PFSK-1 (cell line): ENCODE measurements around the gene FMN1.

Experiments used
- FOXP2 ChIP-seq: optimal IDR thresholded peaks from 2 replicates; pipeline ENCODE3; 2011; ENCODE audit warnings: borderline replicate concordance, control low read depth, inconsistent platforms; ENCODE audit not compliant: insufficient read depth; ENCODE audit errors: extremely low read length, extremely low read depth
- POLR2AphosphoS5 ChIP-seq: IDR thresholded peaks from 2 replicates; pipeline ENCODE4 v1.6.1; 2012; ENCODE audit warnings: low read depth, mild to moderate bottlenecking, control low read depth, low read length, moderate library complexity
- REST ChIP-seq, 2 experiments: IDR thresholded peaks; 2 replicates each; pipeline versions ENCODE4 v1.6.1 to v1.8.0; 2011 to 2012; ENCODE audit warnings: low read depth in 2 of 2, low read length in 2 of 2, control low read depth in 1 of 2, inconsistent platforms in 1 of 2, mild to moderate bottlenecking in 1 of 2, moderate library complexity in 1 of 2; ENCODE audit not compliant: insufficient read depth in 1 of 2
- SIN3A ChIP-seq: IDR thresholded peaks from 2 replicates; pipeline ENCODE4 v1.6.1; 2012; ENCODE audit warnings: mild to moderate bottlenecking, low read length, moderate library complexity, borderline replicate concordance; ENCODE audit not compliant: insufficient read depth
- TAF1 ChIP-seq: IDR thresholded peaks from 2 replicates; pipeline ENCODE4 v1.6.1; 2012; ENCODE audit warnings: low read length, control low read depth, borderline replicate concordance; ENCODE audit not compliant: insufficient read depth

The FMN1 gene

GRCh38 chr15:33146051-33146450, 48.5 kb downstream of the FMN1 start:
- TF ChIP-seq REST (IDR thresholded peaks at IDR 0.05; ENCODE audit: insufficient read depth in 1 of 2, low read depth in 2 of 2, low read length in 2 of 2), result no peak
- no peak for TF ChIP-seq TAF1
- no peak for TF ChIP-seq SIN3A
- TF ChIP-seq FOXP2, result no peak
- no peak for TF ChIP-seq POLR2AphosphoS5

- TF ChIP-seq POLR2AphosphoS5 (no peak), TAF1 (no peak)
Measured at GRCh38 chr15:33145447-33145846, 49.1 kb downstream of the FMN1 start.

- no peak for TF ChIP-seq SIN3A
- no peak for TF ChIP-seq FOXP2
- TF ChIP-seq REST (IDR thresholded peaks at IDR 0.05; ENCODE audit: insufficient read depth in 1 of 2, low read depth in 2 of 2, low read length in 2 of 2), result no peak
- TF ChIP-seq TAF1, result no peak
- TF ChIP-seq POLR2AphosphoS5, result no peak
Measured at GRCh38 chr15:33142708-33143107, 51.8 kb downstream of the FMN1 start.

- no peak for TF ChIP-seq POLR2AphosphoS5
- TF ChIP-seq FOXP2, result no peak
- TF ChIP-seq SIN3A, result no peak
- no peak for TF ChIP-seq REST (IDR thresholded peaks at IDR 0.05; ENCODE audit: insufficient read depth in 1 of 2, low read depth in 2 of 2, low read length in 2 of 2)
- TF ChIP-seq TAF1, result no peak
Measured at GRCh38 chr15:33138000-33138399, 56.5 kb downstream of the FMN1 start.

DNA sequence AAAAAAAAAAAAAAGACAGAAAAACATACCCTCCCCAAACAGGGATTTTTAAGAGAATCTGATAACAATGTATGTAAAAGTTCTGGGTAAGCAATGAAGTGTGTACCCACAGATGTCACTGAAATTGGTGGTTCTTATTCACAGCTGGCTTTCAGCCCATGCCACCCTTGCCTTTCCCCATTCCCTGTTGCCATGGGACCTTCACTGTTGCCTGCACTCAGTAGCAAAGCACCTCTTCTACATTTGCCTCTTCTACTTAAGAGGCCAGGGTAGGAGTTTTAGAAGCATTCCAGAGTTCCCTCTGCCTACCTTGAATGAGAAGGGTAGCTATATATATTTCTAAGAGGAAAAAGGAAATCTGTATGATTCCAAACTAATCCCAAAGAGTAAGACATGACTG, 57.4 kb downstream of the FMN1 start:
- no peak for TF ChIP-seq POLR2AphosphoS5
- TF ChIP-seq TAF1, result no peak
- TF ChIP-seq REST (IDR thresholded peaks at IDR 0.05; ENCODE audit: insufficient read depth in 1 of 2, low read depth in 2 of 2, low read length in 2 of 2), result no peak
- TF ChIP-seq FOXP2, result no peak
- no peak for TF ChIP-seq SIN3A
